A549 (cell line): ENCODE data around the gene EMSY. TPM values are rescaled to one million over a fixed set of nuclear protein-coding genes. Genes with fewer than 3 reads are reported as not detected.
A peak's percentile ranks its signal among the peaks of the same experiment; 100 is the strongest.

Source experiments
- ATAC-seq, 2 experiments: fragments of 200-7000 bp in 1 of 2; fragments of >200 bp in 1 of 2; cut with Nextera tagmentation in 1 of 2; cut with Tn5 transposase in 1 of 2; 3 replicates each; pipeline versions ENCODE4 v1.8.0 to v1.9.1; 2018 to 2020; ENCODE audit warnings: mild to moderate bottlenecking in 1 of 2, moderate library complexity in 1 of 2
- CTCF ChIA-PET: fragments of 300-600 bp; sonication (Branson Sonifier 250); formaldehyde crosslinking; extraction: SDS; loops from one replicate; lab custom pipeline; 2021; ENCODE audit warnings: antibody characterized with exemption, inconsistent platforms; lab: Yijun Ruan, JAX
- POLR2A ChIA-PET: fragments of 350-600 bp; formaldehyde crosslinking; extraction: SDS; loops from one replicate; lab custom pipeline; 2021; ENCODE audit warnings: antibody characterized with exemption, inconsistent platforms; lab: Yijun Ruan, JAX
- DNase-seq, 2 experiments: peaks; one replicate each; pipeline versions ENCODE4 v3.0.0 to v3.0.0-alpha.2; 2011 to 2016; ENCODE audit warnings: low read depth in 1 of 2, low spot score in 1 of 2
- FAIRE-seq: peaks from 2 replicates; lab custom pipeline; 2011; peaks lifted over from hg19 to GRCh38; lab: Jason Lieb, UNC
- H3K27ac ChIP-seq, 2 experiments: fragments of >200 bp; sonication (Bioruptor Twin); formaldehyde crosslinking; 3 replicates each; pipeline ENCODE4 v1.5.1; 2016 to 2017
- H3K4me1 ChIP-seq: fragments of >200 bp; sonication (Bioruptor Twin); formaldehyde crosslinking; 3 replicates; pipeline ENCODE4 v1.6.1; 2016
- H3K4me2 ChIP-seq: fragments of >200 bp; sonication (Bioruptor Twin); formaldehyde crosslinking; 3 replicates; pipeline ENCODE4 v1.6.1; 2016
- H3K4me3 ChIP-seq: fragments of >200 bp; sonication (Bioruptor Twin); formaldehyde crosslinking; 3 replicates; pipeline ENCODE4 v1.5.1; 2016
- H3K9me3 ChIP-seq: fragments of >200 bp; sonication (Bioruptor Twin); formaldehyde crosslinking; 3 replicates; pipeline ENCODE4 v1.6.1; 2016
- CHD2 ChIP-seq: fragments of 150-350 bp; IDR thresholded peaks from 2 replicates; pipeline ENCODE4 v1.6.1; 2014; ENCODE audit warnings: low read length; ENCODE audit not compliant: partially characterized antibody
- CHD4 ChIP-seq: fragments of 200-600 bp; sonication (generic); IDR thresholded peaks from 2 replicates; pipeline ENCODE4 v1.6.1; 2016; ENCODE audit warnings: antibody characterized with exemption, mild to moderate bottlenecking, borderline replicate concordance
- EHF ChIP-seq: fragments of 250-450 bp; sonication (Bioruptor Pico); IDR thresholded peaks from 2 replicates; pipeline ENCODE4 v1.5.0; 2020; ENCODE audit warnings: mild to moderate bottlenecking
- EHMT2 ChIP-seq: fragments of 200-600 bp; sonication (generic); IDR thresholded peaks from 2 replicates; pipeline ENCODE4 v1.6.1; 2016; ENCODE audit warnings: antibody characterized with exemption, low read depth, mild to moderate bottlenecking, moderate library complexity
- GATA3 ChIP-seq: IDR thresholded peaks from 2 replicates; pipeline ENCODE4 v1.6.1; 2012; ENCODE audit warnings: borderline replicate concordance
- HES2 ChIP-seq: fragments of >200 bp; sonication (Bioruptor Twin); formaldehyde crosslinking; IDR thresholded peaks from 2 replicates; pipeline ENCODE4 v1.6.1; 2016
- HEYL ChIP-seq: fragments of 250-450 bp; sonication (Bioruptor Pico); IDR thresholded peaks from 2 replicates; pipeline ENCODE4 v1.8.0; 2021; ENCODE audit warnings: mild to moderate bottlenecking, moderate library complexity
- KDM1A ChIP-seq: fragments of 200-600 bp; sonication (generic); IDR thresholded peaks from 2 replicates; pipeline ENCODE4 v1.6.1; 2016; ENCODE audit warnings: low read depth, mild to moderate bottlenecking
- MAFK ChIP-seq: fragments of 450-650 bp; IDR thresholded peaks from 2 replicates; pipeline ENCODE4 v1.6.1; 2014; ENCODE audit not compliant: partially characterized antibody
- MAZ ChIP-seq: fragments of 150-350 bp; IDR thresholded peaks from 2 replicates; pipeline ENCODE4 v1.6.1; 2014; ENCODE audit warnings: antibody characterized with exemption, low read depth, low read length, borderline replicate concordance
- NPAS2 ChIP-seq: fragments of 250-450 bp; sonication (Bioruptor Pico); IDR thresholded peaks from 2 replicates; pipeline ENCODE4 v1.8.0; 2022; ENCODE audit warnings: mild to moderate bottlenecking, moderate library complexity, borderline replicate concordance
- NR3C1 ChIP-seq: fragments of >200 bp; sonication (Bioruptor Twin); formaldehyde crosslinking; IDR thresholded peaks from 3 replicates; pipeline ENCODE4 v1.6.1; 2017
- PHF8 ChIP-seq: fragments of 200-600 bp; sonication (generic); IDR thresholded peaks from 2 replicates; pipeline ENCODE4 v1.6.1; 2016; ENCODE audit warnings: low read depth, mild to moderate bottlenecking, antibody characterized with exemption, moderate library complexity, borderline replicate concordance
- RAD21 ChIP-seq, 2 experiments: fragments of >200 bp in 1 of 2; sonication (Bioruptor Twin) in 1 of 2; formaldehyde crosslinking in 1 of 2; IDR thresholded peaks in 1 of 2; conservative IDR thresholded peaks in 1 of 2; 2 replicates in 1 of 2; 3 replicates in 1 of 2; pipeline ENCODE4 v1.6.1; 2012 to 2018; ENCODE audit warnings: inconsistent platforms in 1 of 2
- RCOR1 ChIP-seq: fragments of 150-350 bp; IDR thresholded peaks from 2 replicates; pipeline ENCODE4 v1.6.1; 2014; ENCODE audit warnings: antibody characterized with exemption, low read length, low read depth
- SMC3 ChIP-seq: fragments of >200 bp; sonication (Bioruptor Twin); formaldehyde crosslinking; IDR thresholded peaks from 3 replicates; pipeline ENCODE4 v1.6.1; 2018; ENCODE audit warnings: inconsistent platforms
- ZFP36 ChIP-seq: fragments of 450-650 bp; IDR thresholded peaks from 2 replicates; pipeline ENCODE4 v1.6.1; 2014; ENCODE audit warnings: borderline replicate concordance; ENCODE audit not compliant: partially characterized antibody
- WGBS: methylation state at CpG from one replicate; pipeline ENCODE4 v1.1.6; 2017; ENCODE audit errors: missing lambda C conversion rate; 5-methylcytosine and 5-hydroxymethylcytosine counted together
- polyA plus RNA-seq, 4 experiments: library from polyadenylated mRNA; depleted of rRNA in 3 of 4; stranded (reverse); fragments of >200 nt; fragmentation: RNase III in 1 of 4; extraction: RNeasy Plus Mini Kit Qiagen cat#74134 plus additional on column Dnase treatment in 1 of 4; gene quantifications; 2 replicates in 3 of 4; 3 replicates in 1 of 4; pipeline ENCODE4 v1.2.3, GENCODE V29; 2011 to 2017
- TF ChIP-seq, protein P1 (sequence below): IDR thresholded peaks from 2 replicates; pipeline ENCODE4 v1.6.1; 2012
- TF ChIP-seq, protein P2 (sequence below): fragments of 150-350 bp; IDR thresholded peaks from 2 replicates; pipeline ENCODE4 v1.6.1; 2014; ENCODE audit warnings: low read depth, mild to moderate bottlenecking, low read length
- TF ChIP-seq, protein P3 (sequence below): fragments of >200 bp; sonication (Bioruptor Twin); formaldehyde crosslinking; IDR thresholded peaks from 3 replicates; pipeline ENCODE4 v1.5.1; 2016
- TF ChIP-seq, protein P4 (sequence below): fragments of 200-600 bp; sonication (generic); IDR thresholded peaks from 2 replicates; pipeline ENCODE4 v1.6.1; 2016; ENCODE audit warnings: antibody characterized with exemption, mild to moderate bottlenecking, moderate library complexity

Gene EMSY
- polyA plus RNA-seq, 2 of the 4 experiments (the other 2 are of a cell fraction), result 11.2 to 23.0 TPM

GRCh38 chr11:76543006-76543703 lies 98.3 kb downstream of the EMSY start:
- Histone ChIP-seq H3K4me1 (no peaks in the 10 kb centered on the region), H3K9me3 (no peaks in the 10 kb centered on the region), H3K4me2 (no peak overlapping the region), H3K4me3 (no peak overlapping the region), H3K27ac (no peak overlapping the region)
- no peak for ATAC-seq
- CTCF ChIA-PET, result no interaction called here
- DNase-seq, result no peak
- TF ChIP-seq EHF (CRISPR knock-in tag) (no peak), MAZ (no peak), GATA3 (no peak), NR3C1 (no peak), CHD4 (no peak), MAFK (no peak), RCOR1 (no peak), ZFP36 (no peak), HEYL (CRISPR knock-in tag) (no peak), PHF8 (no peak)
- TF ChIP-seq, protein P1, sequence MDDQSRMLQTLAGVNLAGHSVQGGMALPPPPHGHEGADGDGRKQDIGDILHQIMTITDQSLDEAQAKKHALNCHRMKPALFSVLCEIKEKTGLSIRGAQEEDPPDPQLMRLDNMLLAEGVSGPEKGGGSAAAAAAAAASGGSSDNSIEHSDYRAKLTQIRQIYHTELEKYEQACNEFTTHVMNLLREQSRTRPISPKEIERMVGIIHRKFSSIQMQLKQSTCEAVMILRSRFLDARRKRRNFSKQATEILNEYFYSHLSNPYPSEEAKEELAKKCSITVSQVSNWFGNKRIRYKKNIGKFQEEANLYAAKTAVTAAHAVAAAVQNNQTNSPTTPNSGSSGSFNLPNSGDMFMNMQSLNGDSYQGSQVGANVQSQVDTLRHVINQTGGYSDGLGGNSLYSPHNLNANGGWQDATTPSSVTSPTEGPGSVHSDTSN, result no peak
- TF ChIP-seq, protein P2, sequence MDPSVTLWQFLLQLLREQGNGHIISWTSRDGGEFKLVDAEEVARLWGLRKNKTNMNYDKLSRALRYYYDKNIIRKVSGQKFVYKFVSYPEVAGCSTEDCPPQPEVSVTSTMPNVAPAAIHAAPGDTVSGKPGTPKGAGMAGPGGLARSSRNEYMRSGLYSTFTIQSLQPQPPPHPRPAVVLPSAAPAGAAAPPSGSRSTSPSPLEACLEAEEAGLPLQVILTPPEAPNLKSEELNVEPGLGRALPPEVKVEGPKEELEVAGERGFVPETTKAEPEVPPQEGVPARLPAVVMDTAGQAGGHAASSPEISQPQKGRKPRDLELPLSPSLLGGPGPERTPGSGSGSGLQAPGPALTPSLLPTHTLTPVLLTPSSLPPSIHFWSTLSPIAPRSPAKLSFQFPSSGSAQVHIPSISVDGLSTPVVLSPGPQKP, result no peak
- WGBS, result 92% methylated on average over 7 of the region's 7 CpGs
- FAIRE-seq, result no peak
- POLR2A ChIA-PET, result no interaction called here

GRCh38 chr11:76550781-76551180 lies 106.0 kb downstream of the EMSY start:
- no peaks in the 10 kb centered on the region for H3K4me1 ChIP-seq
- H3K4me2 ChIP-seq, result no peak overlapping the region
- H3K9me3 ChIP-seq, result no peaks in the 10 kb centered on the region
- TF ChIP-seq MAZ (no peak), HES2 (no peak), NPAS2 (CRISPR knock-in tag) (no peak), CHD4 (no peak), KDM1A (no peak), CHD2 (no peak), EHMT2 (no peak)
- ATAC-seq (no peak), FAIRE-seq (no peak), DNase-seq (no peak)
- WGBS, result 73% methylated on average over 7 of the region's 7 CpGs
- POLR2A ChIA-PET, result no interaction called here
- CTCF ChIA-PET, result interaction anchor here (1.1 kb wide), 1 partner anchor 130 kb away, joined by 4 read pairs; no protein-coding TSS in a partner anchor
- H3K4me3 ChIP-seq, result no peak overlapping the region
- no peak overlapping the region for H3K27ac ChIP-seq

- no peak for FAIRE-seq
- ATAC-seq, result no peak
- no peaks in the 10 kb centered on the region for H3K4me1 ChIP-seq
- 58% methylated on average over 2 of the region's 2 CpGs for WGBS
- TF ChIP-seq, protein P3, sequence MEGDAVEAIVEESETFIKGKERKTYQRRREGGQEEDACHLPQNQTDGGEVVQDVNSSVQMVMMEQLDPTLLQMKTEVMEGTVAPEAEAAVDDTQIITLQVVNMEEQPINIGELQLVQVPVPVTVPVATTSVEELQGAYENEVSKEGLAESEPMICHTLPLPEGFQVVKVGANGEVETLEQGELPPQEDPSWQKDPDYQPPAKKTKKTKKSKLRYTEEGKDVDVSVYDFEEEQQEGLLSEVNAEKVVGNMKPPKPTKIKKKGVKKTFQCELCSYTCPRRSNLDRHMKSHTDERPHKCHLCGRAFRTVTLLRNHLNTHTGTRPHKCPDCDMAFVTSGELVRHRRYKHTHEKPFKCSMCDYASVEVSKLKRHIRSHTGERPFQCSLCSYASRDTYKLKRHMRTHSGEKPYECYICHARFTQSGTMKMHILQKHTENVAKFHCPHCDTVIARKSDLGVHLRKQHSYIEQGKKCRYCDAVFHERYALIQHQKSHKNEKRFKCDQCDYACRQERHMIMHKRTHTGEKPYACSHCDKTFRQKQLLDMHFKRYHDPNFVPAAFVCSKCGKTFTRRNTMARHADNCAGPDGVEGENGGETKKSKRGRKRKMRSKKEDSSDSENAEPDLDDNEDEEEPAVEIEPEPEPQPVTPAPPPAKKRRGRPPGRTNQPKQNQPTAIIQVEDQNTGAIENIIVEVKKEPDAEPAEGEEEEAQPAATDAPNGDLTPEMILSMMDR, result peak; percentile 39; the same call in 2 of the 3 replicates
- TF ChIP-seq RAD21 (conservative IDR thresholded peaks at IDR 0.05 in 1 of 2, IDR thresholded peaks at IDR 0.05 in 1 of 2), result peak; percentile 27 to 34; a peak in 3 of 5 replicates
- TF ChIP-seq SMC3, result 0 out of 3 replicates have a peak, but pooled peaks have one; percentile 16
- TF ChIP-seq, protein P4, sequence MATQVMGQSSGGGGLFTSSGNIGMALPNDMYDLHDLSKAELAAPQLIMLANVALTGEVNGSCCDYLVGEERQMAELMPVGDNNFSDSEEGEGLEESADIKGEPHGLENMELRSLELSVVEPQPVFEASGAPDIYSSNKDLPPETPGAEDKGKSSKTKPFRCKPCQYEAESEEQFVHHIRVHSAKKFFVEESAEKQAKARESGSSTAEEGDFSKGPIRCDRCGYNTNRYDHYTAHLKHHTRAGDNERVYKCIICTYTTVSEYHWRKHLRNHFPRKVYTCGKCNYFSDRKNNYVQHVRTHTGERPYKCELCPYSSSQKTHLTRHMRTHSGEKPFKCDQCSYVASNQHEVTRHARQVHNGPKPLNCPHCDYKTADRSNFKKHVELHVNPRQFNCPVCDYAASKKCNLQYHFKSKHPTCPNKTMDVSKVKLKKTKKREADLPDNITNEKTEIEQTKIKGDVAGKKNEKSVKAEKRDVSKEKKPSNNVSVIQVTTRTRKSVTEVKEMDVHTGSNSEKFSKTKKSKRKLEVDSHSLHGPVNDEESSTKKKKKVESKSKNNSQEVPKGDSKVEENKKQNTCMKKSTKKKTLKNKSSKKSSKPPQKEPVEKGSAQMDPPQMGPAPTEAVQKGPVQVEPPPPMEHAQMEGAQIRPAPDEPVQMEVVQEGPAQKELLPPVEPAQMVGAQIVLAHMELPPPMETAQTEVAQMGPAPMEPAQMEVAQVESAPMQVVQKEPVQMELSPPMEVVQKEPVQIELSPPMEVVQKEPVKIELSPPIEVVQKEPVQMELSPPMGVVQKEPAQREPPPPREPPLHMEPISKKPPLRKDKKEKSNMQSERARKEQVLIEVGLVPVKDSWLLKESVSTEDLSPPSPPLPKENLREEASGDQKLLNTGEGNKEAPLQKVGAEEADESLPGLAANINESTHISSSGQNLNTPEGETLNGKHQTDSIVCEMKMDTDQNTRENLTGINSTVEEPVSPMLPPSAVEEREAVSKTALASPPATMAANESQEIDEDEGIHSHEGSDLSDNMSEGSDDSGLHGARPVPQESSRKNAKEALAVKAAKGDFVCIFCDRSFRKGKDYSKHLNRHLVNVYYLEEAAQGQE, result no peak
- POLR2A ChIA-PET, result no interaction called here
- no peak overlapping the region for H3K4me3 ChIP-seq
- no peak overlapping the region for H3K4me2 ChIP-seq
- CTCF ChIA-PET, result interaction anchor here (0.5 to 1.1 kb wide), 3 partner anchors 129 to 151 kb away, joined by 3 to 6 read pairs (median 4); no protein-coding TSS in a partner anchor
- DNase-seq, result no peak
- H3K9me3 ChIP-seq, result no peaks in the 10 kb centered on the region
- H3K27ac ChIP-seq, result no peak overlapping the region
Observed at GRCh38 chr11:76551400-76551799, 106.6 kb downstream of the EMSY start.
